Measurements from ENCODE around the gene JMJD8. TPM values are rescaled to one million over a fixed set of nuclear protein-coding genes. Genes with fewer than 3 reads are reported as not detected.

The JMJD8 gene
- total RNA-seq, 1 experiment from 2014 or later, result 23.4 TPM

DNA sequence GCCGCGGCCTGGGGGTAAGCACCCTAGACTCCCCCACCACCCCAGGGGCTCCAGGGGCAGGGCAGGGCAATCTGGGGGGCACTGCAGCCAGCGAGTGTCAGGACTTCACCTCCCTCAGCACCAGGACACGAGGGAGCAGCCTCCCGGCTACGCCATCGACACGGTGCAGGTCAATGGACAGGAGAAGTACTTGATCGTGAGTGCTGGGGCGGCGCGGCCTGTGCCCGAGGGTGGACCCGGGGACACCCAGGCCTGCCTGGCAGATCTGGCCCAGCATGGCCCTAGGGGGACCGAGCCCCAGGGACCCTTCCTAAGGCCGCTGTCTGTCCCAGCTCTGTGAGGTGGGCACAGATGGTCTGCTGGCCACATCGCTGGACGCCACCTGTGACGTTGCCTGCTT, 11.8 kb downstream of the JMJD8 start:
- Histone ChIP-seq H3K4me1 (peaks cover 5% of the 10 kb centered on the region; the same call in 1 of the 2 replicates), H3K9me3 (replicated peaks) (no peaks in the 10 kb centered on the region), H3K27ac (no peak overlapping the region), H3K36me3 (peaks cover 41% of the 10 kb centered on the region), H3K4me3 (no peak overlapping the region), H3K27me3 (no peaks in the 10 kb centered on the region)
- no peak for DNase-seq

DNA sequence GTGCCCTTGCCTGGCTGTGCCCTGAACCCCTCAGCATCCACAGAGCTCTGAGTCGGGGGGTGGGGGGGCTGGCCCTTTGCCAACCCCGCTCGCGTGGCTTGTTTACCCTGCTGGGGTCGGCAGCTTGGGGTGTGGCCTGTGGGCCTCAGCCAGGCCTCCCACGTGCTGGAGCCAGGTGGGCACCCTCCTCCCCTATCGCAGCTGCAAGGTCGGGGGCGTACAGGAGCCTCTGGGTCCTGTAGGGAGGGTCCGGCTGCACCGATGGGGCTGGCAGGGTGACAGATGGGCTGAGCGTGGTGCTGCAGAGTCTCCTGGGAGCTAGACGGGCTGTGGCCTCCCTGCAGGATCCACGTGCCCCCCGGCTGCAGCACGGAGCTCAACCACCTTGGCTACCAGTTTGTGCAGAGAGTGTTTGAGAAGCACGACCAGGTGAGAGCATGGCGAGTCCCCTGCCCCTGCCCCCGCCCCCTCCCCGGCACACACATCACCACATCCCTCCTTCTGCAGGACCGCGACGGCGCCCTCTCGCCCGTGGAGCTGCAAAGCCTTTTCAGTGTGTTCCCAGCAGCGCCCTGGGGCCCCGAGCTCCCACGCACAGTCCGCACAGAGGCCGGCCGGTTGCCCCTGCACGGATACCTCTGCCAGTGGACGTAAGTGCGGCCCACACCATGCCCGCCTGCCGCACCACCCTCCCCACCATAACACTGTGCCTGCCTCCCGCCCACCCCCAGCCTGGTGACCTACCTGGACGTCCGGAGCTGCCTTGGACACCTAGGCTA, 12.6 kb downstream of the JMJD8 start:
- Histone ChIP-seq H3K36me3 (peaks cover 41% of the 10 kb centered on the region), H3K27ac (no peak overlapping the region), H3K4me3 (no peak overlapping the region)

DNA sequence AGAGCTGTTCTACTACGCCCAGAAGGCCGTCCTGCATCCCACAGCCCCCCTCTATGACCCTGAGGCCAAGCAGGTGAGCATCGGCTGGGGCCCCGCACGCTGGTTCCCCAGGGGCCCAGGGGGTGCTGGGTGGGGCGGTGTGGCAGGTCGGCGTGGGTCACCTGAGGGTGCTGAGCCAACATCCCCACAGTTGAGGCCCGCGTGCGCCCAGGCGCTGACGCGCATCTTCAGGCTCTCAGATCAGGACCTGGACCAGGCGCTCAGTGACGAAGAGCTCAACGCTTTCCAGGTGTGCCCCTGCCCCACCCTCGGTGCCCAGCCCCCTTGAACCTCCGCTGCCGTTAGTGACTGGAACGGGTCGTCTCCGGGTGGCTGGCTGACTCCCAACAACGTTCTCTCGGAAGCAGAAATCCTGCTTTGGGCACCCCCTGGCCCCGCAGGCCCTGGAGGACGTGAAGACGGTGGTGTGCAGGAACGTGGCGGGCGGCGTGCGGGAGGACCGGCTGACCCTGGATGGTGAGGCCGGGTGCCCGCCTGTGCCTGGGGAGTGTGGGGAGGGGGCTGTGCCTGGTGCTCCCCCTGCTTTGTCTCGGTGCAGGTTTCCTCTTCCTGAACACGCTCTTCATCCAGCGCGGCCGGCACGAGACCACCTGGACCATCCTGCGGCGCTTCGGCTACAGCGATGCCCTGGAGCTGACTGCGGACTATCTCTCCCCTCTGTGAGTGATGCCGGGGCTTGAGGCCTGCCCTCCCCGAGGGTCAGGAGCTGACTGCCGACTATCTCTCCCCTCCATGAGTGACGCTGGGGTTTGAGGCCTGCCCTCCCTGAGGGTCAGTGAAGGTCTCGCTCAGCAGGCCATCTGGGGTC, 13.4 kb downstream of the JMJD8 start:
- Histone ChIP-seq H3K27me3 (no peaks in the 10 kb centered on the region), H3K27ac (no peak overlapping the region), H3K9me3 (replicated peaks) (no peaks in the 10 kb centered on the region), H3K4me3 (no peak overlapping the region), H3K4me1 (peaks cover 5% of the 10 kb centered on the region; the same call in 1 of the 2 replicates), H3K36me3 (peaks cover 41% of the 10 kb centered on the region)
- DNase-seq, result no peak

More for the DNA sequence above, 12.6 kb downstream of the JMJD8 start:
- H3K9me3 ChIP-seq (replicated peaks), result no peaks in the 10 kb centered on the region
- DNase-seq, result no peak
- no peaks in the 10 kb centered on the region for H3K27me3 ChIP-seq
- H3K4me1 ChIP-seq, result peaks cover 5% of the 10 kb centered on the region; the same call in 1 of the 2 replicates

DNA sequence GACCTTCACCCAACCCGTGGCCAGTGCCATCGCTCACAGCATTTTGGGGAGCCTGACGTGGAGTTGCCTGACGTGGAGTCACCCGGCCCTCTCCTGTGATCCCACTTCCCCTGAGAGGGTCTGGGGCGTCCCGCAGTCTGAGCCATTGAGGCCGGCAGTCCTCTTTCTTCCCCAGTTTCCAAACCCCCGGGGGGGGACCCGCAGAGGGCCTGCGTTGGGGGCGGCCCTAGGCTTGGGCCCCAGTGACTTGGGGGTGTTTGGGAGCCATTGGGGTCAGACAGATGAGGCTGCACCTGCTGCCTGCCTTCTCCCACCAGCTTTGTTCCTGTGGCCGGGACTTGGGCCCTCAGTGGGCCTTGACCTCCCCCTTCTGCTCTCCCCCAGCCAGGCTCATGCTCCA, 14.5 kb downstream of the JMJD8 start:
- H3K4me3 ChIP-seq, result no peak overlapping the region

DNA sequence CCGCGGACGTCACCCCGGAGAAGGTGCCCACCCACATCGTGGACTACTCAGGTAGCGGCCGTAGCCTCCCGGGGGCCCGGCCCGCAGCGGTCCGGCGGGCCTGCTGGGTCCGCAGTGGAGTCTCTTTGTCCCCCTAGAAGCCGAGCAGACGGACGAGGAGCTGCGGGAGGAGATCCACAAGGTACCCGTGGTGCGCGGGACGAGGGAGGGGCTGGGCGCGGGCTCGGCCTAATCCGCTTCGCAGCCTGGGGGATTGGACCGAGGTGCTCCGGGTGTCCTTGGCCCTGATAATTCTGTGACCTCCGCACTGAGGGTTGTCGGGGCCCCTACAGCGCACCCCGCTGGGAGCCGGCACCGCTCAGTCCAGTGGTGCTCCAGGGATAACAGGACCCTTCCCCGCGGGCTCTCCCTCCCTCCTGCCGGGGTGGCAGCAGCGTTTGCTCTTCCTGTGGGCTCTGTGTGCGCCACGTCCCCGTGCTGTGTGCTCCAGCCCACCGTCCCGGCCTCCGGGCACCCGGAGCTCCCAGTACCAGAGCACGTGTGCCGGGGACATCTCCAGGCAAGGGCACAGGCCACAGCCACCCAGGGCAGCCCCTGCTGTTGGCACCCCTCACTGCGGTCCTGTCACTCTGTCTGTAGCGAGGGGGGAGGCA, 15.5 kb downstream of the JMJD8 start:
- Histone ChIP-seq H3K27me3 (no peaks in the 10 kb centered on the region), H3K36me3 (peaks cover 33% of the 10 kb centered on the region), H3K4me1 (peaks cover 5% of the 10 kb centered on the region; the same call in 1 of the 2 replicates), H3K27ac (peak overlapping the region; percentile 39; the same call in 1 of the 2 replicates), H3K4me3 (peak overlapping the region; percentile 88), H3K9me3 (replicated peaks) (no peaks in the 10 kb centered on the region)
- DNase-seq, result no peak

More for the DNA sequence above, 14.5 kb downstream of the JMJD8 start:
- Histone ChIP-seq H3K9me3 (replicated peaks) (no peaks in the 10 kb centered on the region), H3K4me1 (peaks cover 5% of the 10 kb centered on the region; the same call in 1 of the 2 replicates), H3K27ac (no peak overlapping the region), H3K27me3 (no peaks in the 10 kb centered on the region), H3K36me3 (peaks cover 41% of the 10 kb centered on the region)
- no peak for DNase-seq

DNA sequence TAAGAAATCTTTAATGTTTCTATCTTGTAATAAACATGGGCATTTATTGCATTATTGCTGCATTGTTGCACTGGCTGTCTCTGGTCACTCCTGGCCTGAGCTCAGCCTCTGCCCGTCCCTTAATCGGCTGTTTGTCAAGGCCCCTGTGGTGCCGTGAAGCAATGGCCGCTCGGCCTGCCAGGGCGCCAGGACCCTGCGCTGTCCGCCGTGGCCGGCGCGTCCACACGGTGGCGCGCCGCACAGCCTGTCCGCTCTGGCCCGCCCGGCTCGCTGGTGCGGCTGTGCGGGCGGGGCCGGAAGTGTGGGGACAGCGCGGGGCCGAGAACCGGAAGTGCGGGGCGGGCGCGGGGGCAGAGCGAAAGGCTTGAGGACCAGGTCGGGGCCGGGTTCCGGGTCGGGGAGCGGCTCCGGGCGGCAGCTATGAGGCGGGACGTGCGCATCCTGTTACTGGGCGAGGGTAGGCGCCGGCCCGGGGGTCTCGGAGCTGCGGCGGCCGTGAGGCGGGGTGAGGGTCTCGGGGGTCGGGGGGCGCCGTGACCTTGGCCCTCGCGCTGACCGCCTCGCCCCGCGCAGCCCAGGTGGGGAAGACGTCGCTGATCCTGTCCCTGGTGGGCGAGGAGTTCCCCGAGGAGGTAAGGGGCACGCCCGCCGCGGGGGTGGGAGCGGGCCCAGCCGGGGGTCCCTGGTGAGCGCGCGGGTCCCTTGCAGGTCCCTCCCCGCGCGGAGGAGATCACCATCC, 16.2 kb downstream of the JMJD8 start, which contains the start of gene RHOT2:
TSS of gene RHOT2 (plus strand) at position 353 of the 739 bp plus-strand sequence. CDS start at position 421, 68 bp downstream.
- Histone ChIP-seq H3K27me3 (no peaks in the 10 kb centered on the region), H3K36me3 (peaks cover 26% of the 10 kb centered on the region), H3K9me3 (replicated peaks) (no peaks in the 10 kb centered on the region), H3K27ac (peak within 1 kb of the TSS; percentile 39; the same call in 1 of the 2 replicates), H3K4me3 (peak within 1 kb of the TSS; percentile 88), H3K4me1 (peaks cover 5% of the 10 kb centered on the region; the same call in 1 of the 2 replicates)
- DNase-seq, result peak; percentile 89 to 92

DNA sequence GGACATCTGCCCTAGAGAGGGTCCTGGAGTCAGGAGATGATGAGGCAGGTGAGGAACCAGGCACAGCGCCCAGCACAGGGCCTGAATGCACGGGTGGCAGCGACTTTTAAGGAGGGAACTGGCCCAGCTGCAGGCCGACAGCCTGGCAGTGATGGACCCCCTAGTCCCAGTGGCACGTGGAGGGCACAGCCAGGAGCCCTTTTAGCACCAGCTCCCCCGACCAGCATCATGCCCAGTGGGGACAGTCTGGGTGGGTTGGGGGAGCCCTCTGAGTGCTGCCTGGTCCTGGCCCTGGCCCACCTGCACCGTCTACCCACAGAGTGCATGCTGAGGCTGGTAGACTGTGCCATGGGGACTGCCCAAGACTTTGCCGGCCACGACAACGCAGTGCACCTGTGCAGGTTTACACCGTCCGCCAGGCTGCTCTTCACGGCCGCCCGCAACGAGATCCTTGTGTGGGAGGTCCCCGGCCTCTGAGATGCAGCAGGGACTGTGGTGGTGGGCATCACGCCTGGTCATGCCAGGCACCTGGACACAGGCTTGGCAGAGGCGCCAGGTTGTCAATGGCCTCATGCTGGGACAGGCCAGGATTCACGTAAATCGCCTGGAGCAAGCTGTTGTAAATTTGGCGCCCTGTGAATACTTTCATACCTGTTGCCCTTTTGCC, 16.9 kb downstream of the JMJD8 start:
- no peaks in the 10 kb centered on the region for H3K9me3 ChIP-seq (replicated peaks)
- no peak overlapping the region for H3K27ac ChIP-seq
- peaks cover 5% of the 10 kb centered on the region; the same call in 1 of the 2 replicates for H3K4me1 ChIP-seq
- H3K36me3 ChIP-seq, result peaks cover 19% of the 10 kb centered on the region
- no peak for DNase-seq
- H3K4me3 ChIP-seq, result peak overlapping the region; percentile 88
- H3K27me3 ChIP-seq, result no peaks in the 10 kb centered on the region

DNA sequence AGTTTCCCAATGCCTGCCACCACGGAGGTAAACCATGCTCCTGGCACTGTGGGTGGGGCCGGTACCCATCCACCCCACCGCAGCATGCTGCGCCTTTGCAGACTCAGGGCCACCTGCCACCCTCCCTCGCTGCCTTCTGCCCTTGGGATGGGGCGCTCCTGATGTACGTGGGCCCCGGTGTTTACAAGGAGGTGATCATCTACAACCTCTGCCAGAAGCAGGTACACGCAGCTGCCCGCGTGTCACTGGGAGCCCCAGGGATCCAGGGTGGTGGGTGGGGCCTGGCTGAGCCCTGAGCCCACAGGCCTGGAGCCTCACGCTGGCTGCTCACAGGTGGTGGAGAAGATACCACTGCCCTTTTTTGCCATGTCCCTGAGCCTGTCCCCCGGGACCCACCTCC, 17.6 kb downstream of the JMJD8 start:
- Histone ChIP-seq H3K27me3 (no peaks in the 10 kb centered on the region), H3K4me3 (no peak overlapping the region), H3K4me1 (peaks cover 5% of the 10 kb centered on the region; the same call in 1 of the 2 replicates), H3K36me3 (peaks cover 14% of the 10 kb centered on the region), H3K9me3 (replicated peaks) (no peaks in the 10 kb centered on the region), H3K27ac (no peak overlapping the region)
- DNase-seq, result no peak

DNA sequence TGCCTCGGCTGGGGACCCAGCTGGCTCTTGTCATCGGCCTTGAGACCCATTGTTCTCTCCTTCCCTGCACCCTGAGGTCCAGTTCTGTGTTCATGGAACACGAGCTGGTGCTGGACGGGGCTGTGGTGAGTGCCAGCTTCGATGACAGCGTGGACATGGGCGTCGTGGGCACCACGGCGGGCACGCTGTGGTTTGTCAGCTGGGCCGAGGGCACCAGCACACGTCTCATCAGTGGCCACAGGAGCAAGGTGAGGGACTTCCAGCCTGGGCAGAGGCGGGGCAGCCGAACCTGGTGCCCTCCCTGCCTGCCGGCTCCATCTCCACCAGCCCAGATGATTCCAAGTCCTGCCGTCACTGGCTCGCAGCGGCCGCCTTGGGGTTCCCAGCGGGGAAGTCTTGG, 21.5 kb downstream of the JMJD8 start:
- Histone ChIP-seq H3K4me3 (no peak overlapping the region), H3K9me3 (replicated peaks) (no peaks in the 10 kb centered on the region), H3K4me1 (no peaks in the 10 kb centered on the region), H3K27ac (no peak overlapping the region), H3K27me3 (no peaks in the 10 kb centered on the region), H3K36me3 (no peaks in the 10 kb centered on the region; the same call in 1 of the 2 replicates)
- no peak for DNase-seq

DNA sequence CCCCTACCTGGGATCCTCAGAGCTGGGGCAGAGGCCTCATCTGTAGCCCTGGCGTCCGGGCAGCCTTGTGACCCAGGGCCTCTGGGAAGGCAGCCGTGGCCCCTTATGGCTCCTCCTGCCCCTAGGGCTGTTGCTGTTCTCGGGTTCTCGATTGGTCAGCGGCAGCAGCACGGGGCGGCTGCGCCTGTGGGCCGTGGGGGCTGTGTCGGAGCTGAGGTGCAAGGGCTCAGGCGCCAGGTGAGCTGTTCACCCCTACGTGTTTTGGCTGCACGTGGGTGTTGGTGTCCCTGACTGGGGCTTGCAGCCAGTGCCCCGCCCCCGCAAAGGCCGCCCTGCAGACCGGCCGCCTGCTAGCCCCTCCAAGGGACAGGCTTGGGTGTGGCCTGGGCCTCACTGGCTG, 22.0 kb downstream of the JMJD8 start:
- DNase-seq, result no peak
- no peaks in the 10 kb centered on the region for H3K9me3 ChIP-seq (replicated peaks)
- H3K4me1 ChIP-seq, result no peaks in the 10 kb centered on the region
- no peaks in the 10 kb centered on the region for H3K27me3 ChIP-seq
- no peak overlapping the region for H3K27ac ChIP-seq
- no peak overlapping the region for H3K4me3 ChIP-seq
- H3K36me3 ChIP-seq, result no peaks in the 10 kb centered on the region; the same call in 1 of the 2 replicates

DNA sequence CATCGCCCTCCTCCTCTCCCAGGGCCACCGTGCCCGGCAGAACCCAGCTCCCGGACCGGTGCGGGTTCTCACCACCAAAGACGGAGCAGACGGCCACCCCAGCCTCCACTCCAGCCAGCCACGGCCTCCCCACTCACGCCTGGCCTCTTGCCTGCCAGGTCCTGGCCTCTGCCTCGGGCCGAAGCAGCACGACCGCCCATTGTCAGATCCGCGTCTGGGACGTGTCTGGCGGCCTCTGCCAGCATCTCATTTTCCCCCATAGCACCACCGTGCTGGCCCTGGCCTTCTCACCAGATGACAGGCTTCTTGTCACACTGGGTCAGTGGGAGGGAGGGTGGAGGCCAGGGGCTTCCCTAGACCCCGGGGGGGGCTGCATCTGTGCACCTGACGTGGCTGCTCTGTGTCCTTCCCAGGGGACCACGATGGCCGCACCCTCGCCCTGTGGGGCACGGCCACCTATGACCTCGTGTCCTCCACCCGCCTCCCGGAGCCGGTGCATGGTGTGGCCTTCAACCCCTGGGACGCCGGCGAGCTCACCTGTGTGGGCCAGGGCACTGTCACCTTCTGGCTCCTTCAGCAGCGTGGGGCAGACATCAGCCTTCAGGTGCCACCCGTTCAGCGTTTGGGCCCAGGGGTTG, 22.8 kb downstream of the JMJD8 start:
- Histone ChIP-seq H3K4me1 (no peaks in the 10 kb centered on the region), H3K4me3 (no peak overlapping the region), H3K27ac (no peak overlapping the region), H3K9me3 (replicated peaks) (no peaks in the 10 kb centered on the region), H3K36me3 (no peaks in the 10 kb centered on the region; the same call in 1 of the 2 replicates), H3K27me3 (no peaks in the 10 kb centered on the region)
- DNase-seq, result no peak

DNA sequence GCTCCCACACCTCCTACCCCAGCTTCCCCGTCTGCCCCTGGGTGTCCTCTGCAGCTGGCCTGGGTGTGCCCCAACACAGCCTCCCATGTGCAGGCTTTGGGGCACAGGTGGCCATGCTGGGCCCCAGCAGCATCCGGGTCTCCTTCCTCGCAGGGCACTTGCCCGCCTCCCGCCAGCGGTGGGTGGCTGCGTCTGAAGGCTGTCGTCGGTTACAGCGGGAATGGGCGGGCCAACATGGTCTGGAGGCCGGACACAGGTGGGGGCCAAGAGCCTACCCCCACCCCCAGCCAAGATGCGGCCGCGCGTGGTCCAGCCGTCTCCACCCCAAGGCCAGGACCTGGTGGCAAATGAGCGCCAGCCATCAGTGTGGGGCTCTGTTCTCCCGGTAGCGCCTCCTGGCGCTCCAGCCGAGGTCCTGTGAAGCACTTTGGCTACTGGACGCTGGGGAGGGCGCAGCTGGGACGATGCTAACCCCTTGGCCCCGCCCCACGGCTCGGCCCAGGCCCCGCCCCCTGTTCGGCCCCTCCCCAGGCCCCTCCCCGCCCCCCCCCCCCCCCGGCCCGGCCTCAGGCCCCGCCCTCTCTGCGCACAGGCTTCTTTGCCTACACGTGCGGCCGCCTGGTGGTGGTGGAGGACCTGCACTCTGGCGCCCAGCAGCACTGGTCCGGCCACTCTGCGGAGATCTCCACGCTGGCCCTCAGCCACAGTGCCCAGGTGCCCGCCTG, 23.5 kb downstream of the JMJD8 start:
- H3K4me1 ChIP-seq, result no peaks in the 10 kb centered on the region
- H3K27ac ChIP-seq, result no peak overlapping the region
- no peaks in the 10 kb centered on the region for H3K27me3 ChIP-seq

DNA sequence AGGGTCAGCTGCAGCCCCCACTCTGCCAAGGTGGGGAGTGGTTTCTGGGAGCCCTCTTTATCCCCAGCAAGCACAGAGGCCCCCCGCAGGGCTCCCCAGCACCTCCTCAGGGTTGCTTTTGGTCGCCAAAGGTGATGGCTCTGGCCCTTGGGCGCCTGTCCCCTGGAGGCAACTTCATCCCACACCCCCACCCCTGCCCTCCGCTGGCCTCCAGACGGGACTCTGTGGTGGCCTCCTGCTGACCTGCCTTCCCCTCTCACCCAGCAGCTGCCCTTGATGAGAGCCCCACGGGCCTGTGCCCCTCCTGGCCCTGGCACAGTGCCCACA, 24.0 kb downstream of the JMJD8 start:
- Histone ChIP-seq H3K4me3 (no peak overlapping the region), H3K36me3 (no peaks in the 10 kb centered on the region; the same call in 1 of the 2 replicates), H3K27ac (no peak overlapping the region), H3K9me3 (replicated peaks) (no peaks in the 10 kb centered on the region), H3K4me1 (no peaks in the 10 kb centered on the region), H3K27me3 (no peaks in the 10 kb centered on the region)
- DNase-seq, result no peak

More for the DNA sequence above, 23.5 kb downstream of the JMJD8 start:
- Histone ChIP-seq H3K4me3 (peak overlapping the region; percentile 26; the same call in 1 of the 2 replicates), H3K36me3 (no peaks in the 10 kb centered on the region; the same call in 1 of the 2 replicates), H3K9me3 (replicated peaks) (no peaks in the 10 kb centered on the region)
- DNase-seq, result peak; percentile 59 to 66
